IPS-18c (cell line): ENCODE results near the gene HDLBP.

Experiments
- H3K4me3 ChIP-seq: 2 replicates; pipeline ENCODE4 v1.7.0; 2013; ENCODE audit warnings: low read depth, mild to moderate bottlenecking, low read length, moderate library complexity; ENCODE audit not compliant: insufficient read depth
- H3K9me3 ChIP-seq: one replicate; pipeline ENCODE4 v1.6.1; 2013; ENCODE audit warnings: mild to moderate bottlenecking, low read length, moderate library complexity; ENCODE audit not compliant: control insufficient read depth, insufficient read depth

The HDLBP gene

DNA sequence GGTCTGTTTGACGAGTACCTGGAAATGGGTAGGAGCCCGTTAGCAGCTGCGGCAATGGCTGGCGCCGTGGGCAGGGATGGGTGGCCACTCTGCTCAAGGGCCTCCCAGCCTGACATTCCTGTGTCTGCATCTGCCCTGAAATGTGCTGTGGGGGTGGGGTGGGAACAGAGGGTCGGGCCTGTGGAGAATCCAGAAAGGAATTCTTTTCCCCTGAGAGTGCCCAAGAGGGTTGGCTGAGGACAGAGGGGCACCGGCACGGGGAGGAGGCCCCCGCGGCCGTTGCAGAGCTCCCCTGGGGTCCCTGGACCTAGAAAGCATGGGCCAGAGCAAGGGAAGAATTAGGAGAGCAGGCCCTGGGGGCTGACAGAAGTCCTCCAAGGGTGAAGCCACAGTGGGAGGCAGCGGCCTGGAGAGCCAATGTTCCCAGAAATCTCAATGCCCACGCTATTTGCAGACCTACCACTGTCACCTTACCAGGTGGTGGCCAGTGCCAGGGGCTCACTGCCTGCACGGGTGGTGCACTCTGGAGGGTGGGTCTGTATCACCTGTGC is 99.2 kb downstream of the HDLBP start:
- H3K9me3 ChIP-seq: no peaks in the 10 kb centered on the region
- H3K4me3 ChIP-seq: no peak overlapping the region

DNA sequence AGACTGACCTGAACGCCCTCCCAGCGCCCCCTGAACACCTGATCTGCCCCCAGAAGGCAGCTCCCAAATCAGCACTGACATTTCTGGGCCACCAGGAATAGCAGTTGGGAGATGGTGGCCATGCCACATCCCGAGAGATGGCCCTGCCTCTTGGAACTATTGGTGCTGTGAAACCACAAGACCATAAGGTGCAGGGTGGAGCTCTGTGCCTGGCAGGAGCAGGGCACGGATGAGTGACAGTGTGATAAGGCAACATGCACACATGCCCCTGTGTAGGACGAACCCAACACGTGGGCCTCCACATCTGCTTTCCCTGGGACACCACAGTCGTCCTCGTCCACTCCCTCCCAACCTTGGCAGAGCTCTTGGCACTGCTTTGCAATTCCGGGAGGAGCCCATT is 100.1 kb downstream of the HDLBP start:
- Histone ChIP-seq H3K4me3 (no peak overlapping the region), H3K9me3 (no peaks in the 10 kb centered on the region)

DNA sequence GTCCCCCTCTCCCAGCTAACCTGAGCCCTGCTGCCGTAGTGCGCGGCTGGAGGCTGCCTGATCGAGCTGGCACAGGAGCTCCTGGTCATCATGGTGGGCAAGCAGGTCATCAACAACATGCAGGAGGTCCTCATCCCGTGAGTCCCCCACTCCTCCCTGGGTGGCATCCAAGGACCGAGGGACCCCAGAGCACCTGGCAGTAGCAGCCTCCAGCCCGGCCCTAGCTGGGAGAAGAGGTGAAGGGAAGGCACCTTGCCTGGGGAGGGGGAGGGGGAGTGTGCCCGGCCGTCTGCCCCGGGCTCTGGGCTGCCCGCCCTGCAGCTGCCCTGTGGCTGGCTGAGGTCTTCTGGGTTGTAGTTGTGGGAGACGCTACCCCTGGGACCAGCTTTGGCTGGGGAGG is 100.7 kb downstream of the HDLBP start:
- Histone ChIP-seq H3K4me3 (no peak overlapping the region), H3K9me3 (no peaks in the 10 kb centered on the region)

DNA sequence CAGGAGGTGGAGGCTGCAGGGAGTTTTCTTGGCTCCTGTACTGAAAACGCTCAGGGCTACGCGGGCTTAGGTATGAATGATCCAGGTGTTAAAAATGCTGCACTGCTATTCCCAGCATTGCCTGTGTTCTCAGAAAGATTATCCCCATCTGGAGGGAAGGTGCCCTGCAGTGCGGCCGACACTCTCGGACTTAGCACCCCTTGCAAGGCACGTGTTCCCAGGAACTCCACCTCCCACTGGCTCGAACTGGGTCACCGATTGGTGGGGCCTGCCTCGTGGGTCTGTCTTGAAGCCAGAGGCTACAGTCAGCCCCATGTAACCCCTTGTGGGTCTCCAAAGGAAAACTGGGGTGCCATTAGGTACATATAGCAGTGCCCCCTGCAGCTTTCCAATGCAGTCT is 101.3 kb downstream of the HDLBP start:
- Histone ChIP-seq H3K4me3 (no peak overlapping the region), H3K9me3 (no peaks in the 10 kb centered on the region)

DNA sequence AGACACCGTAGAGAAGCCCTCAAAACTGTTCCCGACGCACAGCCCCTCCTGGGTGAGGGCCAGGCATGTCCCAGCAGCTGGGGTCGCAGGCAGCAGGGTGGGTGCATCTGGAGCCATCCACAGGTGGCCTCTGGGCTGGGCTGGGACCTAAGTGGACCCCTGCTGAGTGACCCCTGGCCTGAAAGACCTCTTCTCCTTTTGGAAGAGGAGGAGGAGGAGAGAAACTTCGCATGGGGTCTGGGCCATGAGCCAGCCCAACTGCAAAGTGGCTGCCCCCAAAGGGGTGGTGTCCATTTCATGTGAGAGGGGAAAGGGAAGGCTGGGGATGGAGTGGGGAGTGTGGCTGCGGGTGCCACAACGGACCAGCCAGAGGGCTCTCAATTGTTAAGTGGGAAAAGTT is 101.9 kb downstream of the HDLBP start:
- no peak overlapping the region for H3K4me3 ChIP-seq
- H3K9me3 ChIP-seq: no peaks in the 10 kb centered on the region

DNA sequence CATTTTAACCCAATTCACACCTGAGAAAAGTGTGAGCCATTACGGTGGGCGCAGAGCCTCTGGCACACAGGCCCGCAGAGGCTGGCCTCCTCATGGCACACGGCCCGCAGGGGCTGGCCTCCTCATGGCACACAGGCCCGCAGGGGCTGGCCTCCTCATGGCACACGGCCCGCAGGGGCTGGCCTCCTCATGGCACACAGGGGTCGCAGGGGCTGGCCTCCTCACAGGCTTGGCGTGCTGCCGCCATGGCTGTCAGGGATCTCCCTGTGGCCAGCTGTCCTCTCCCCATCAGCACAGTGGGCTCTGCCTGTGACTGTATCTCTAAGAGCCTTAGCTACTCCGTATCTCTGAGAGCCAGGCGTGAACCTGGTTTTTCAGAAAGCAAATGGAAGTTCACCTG is 102.4 kb downstream of the HDLBP start:
- Histone ChIP-seq H3K9me3 (no peaks in the 10 kb centered on the region), H3K4me3 (no peak overlapping the region)

DNA sequence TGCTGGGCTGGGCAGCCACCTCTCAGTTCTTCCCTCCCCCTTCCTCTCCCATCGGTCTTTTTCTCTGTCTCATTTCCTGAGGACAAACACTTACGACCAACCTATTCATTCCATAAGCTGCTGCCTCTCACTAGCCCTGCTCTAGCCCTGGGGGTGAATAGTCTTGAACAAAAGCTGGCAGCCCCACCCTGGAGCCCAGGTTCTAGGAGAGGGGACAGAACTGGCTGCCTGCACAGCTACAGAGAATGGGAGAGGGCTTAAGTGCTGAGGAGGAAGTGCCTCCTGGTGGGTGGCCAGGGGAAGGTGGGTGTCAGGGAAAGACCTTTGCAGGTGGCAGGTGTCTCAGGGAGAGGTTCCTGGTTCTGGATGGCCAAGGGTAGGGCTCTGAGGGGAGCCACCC is 104.2 kb downstream of the HDLBP start:
- Histone ChIP-seq H3K9me3 (no peaks in the 10 kb centered on the region), H3K4me3 (no peak overlapping the region)

DNA sequence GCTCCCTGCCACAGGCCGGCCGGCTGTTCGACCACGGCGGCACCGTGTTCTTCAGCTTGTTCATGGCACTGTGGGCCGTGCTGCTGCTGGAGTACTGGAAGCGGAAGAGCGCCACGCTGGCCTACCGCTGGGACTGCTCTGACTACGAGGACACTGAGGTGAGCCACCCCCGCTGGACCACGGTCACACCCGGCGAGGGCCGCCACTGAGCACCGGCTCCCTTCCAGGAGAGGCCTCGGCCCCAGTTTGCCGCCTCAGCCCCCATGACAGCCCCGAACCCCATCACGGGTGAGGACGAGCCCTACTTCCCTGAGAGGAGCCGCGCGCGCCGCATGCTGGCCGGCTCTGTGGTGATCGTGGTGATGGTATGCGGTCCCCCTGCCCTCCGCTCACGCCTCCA is 106.2 kb downstream of the HDLBP start:
- H3K9me3 ChIP-seq: no peaks in the 10 kb centered on the region
- no peak overlapping the region for H3K4me3 ChIP-seq

DNA sequence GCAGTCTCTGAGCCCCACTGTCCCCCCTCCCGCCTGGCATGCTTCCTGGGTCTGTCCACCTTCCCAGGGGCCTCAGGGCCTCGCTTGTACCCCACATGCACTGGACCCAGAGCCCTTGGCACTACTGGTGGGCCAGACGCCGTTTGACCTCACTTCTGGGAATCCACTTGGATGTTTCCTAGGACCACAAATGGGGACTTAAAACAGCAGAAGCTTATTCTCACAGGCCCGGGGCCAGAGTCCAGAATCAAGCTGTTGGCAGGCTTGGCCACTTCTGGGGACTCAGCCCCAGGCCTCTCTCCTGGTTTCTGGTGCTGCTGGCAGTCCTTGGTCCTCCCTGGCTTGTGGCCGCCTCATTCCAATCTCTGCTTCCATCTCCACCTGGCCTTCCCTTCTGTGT is 107.4 kb downstream of the HDLBP start:
- H3K4me3 ChIP-seq: no peak overlapping the region
- no peaks in the 10 kb centered on the region for H3K9me3 ChIP-seq

DNA sequence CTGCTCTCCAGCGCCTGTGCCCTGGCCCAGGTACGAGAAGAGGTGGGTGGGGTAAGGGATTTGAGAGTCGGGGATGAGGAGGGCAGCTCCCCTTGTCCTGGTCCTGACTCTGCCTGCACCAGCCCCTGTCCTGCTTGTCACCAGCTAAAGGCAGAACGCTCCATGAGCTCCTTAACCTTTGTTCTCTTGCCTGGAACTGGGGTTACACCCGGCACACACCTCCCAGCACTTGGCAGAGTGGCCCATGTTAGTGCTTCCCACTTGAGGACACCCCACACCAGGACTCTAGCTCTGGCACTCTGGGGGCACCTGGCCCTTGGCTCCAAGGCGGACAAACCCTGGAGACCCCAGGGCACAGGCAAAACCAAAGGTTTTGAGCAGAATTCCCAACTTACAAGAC is 107.8 kb downstream of the HDLBP start:
- Histone ChIP-seq H3K4me3 (no peak overlapping the region), H3K9me3 (no peaks in the 10 kb centered on the region)

DNA sequence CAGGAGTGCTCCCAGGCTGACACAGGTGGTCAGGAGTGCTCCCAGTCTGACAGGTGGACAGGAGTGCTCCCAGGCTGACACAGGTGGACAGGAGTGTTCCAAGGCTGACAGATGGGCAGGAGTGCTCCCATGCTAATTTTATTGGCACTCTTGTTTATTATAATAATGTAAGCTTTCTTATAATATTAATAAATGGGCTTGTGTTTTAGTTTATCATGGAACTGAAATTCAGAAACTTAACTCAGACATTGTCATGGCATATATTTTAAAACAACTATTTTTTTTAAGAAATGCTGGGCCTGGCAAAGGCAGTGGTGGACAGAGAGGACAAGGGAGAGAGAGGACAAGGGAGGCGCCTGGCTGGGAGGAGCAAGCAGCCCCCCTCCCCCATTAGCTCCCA is 108.3 kb downstream of the HDLBP start:
- Histone ChIP-seq H3K4me3 (no peak overlapping the region), H3K9me3 (peaks cover 3% of the 10 kb centered on the region)

DNA sequence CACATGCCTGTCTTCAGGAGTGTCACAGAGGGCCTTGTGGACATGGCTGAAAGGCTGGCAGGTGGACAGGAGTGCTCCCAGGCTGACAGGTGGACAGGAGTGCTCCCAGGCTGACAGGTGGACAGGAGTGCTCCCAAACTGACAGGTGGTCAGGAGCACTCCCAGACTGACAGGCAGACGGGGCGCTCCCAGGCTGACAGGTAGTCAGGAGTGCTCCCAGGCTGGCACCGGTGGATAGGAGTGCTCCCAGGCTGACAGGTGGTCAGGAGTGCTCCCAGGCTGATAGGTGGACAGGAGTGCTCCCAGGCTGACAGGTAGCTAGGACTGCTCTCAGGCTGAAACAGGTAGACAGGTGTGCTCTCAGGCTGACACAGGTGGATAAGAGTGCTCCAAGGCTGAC is 110.4 kb downstream of the HDLBP start:
- Histone ChIP-seq H3K9me3 (peaks cover 3% of the 10 kb centered on the region), H3K4me3 (no peak overlapping the region)

DNA sequence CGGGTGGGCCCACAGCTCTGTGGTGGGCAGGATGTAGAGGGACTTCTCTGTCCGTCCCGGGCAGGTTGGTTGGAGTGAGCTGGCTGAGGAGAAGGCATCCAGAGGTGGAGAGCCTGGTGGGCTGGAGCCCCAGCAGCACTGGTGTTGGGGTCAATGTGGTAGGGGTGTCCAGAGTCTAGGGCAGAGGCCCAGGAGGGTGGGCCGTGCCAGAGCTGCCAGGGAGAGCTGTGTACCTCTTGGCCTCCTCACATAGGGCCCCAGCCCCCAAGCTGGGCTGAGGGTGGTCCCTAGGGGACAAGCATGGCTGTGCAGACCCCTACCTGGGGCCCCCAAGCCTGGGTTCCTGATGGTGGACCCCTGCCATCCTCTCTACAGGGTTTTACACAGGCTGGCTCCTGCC is 111.0 kb downstream of the HDLBP start:
- H3K9me3 ChIP-seq: peaks cover 3% of the 10 kb centered on the region
- no peak overlapping the region for H3K4me3 ChIP-seq

DNA sequence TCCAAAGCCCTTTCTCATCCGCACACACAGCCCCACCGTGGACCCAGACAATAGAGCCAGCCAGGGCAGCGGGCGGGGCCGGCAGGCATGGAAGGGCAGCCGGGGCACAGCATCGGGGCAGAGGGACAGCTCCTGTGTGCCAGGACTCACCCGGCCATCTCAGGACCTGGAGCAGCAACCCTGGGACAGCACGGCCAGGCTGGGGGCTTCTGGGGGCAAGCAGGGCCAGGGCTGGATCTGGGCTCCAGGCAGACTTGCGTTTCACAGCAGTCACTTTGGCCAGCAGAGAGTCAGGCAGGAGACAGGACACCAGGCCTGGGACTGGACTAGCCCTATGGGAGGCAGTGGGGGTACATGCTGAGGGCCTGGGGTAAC is 111.5 kb downstream of the HDLBP start:
- Histone ChIP-seq H3K4me3 (no peak overlapping the region), H3K9me3 (peaks cover 3% of the 10 kb centered on the region)

DNA sequence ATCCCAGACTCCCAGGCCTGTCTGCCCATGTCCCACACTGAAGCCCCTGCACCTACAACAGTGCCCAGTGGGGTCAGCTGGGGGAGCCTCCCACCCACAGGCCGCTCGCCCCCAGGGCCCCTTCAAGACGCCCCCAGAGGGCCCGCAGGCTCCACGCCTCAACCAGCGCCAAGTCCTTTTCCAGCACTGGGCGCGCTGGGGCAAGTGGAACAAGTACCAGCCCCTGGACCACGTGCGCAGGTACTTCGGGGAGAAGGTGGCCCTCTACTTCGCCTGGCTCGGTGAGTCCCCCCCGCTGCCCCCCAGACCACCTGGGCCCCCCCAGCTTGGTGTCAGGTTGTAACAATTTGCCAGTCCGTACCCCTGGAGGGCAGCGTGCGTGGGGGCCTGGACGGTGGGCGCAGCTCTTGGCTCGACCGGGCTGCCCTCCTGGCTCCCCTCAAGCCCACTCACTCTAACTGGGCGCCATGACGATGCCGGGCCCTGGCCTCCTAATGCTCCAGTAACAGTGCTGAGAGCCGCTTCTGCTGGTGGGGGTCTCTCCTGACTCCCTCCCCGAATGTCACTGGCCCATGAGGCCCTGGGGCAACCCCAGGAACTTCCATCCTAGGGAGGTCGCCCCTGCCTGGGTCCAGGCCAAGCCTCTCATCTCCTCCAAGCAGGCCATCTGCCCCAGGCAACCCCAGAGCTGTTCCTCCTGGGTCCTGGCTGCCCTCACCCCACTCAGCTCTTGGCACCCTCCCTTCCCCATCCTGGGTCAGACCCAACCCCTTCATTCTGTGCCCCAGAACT is 112.1 kb downstream of the HDLBP start:
- Histone ChIP-seq H3K9me3 (peaks cover 3% of the 10 kb centered on the region), H3K4me3 (no peak overlapping the region)

DNA sequence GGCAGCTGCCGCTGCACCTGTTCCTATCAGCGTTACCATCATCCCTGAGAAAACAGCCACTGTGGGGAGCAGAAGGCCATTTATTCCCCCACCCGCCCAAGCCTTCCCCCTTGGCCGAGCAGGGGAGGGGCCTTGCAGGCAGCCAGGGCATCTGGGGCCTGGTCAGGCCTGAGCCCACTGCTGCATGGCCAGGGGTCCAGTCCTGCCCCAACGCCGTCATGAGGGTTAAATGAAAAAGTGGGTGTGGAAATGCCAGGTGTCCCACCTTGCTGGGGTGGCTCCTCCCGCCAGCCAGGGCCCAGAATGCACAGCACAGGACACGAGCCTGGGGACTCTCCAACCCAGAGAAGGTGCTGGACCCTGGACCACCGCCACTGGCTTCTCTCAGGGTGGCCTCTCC is 112.8 kb downstream of the HDLBP start:
- H3K4me3 ChIP-seq: no peak overlapping the region
- peaks cover 3% of the 10 kb centered on the region for H3K9me3 ChIP-seq

DNA sequence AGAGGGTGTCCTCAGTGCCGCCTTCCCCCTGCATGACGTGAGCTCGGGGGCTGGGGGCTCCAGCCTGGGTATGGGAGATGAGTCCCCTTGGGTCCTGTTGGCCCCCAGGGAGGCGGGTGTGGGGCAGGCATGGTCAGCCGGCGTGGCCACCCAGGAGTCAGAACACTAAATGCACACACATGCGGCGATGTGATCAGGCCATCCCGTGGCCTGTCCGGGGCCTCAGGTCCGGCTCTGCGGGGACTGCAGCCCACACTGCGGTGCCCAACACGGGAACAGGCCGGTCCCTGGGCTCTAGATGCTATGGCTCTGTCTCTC is 113.2 kb downstream of the HDLBP start:
- Histone ChIP-seq H3K4me3 (no peak overlapping the region), H3K9me3 (peaks cover 3% of the 10 kb centered on the region)

DNA sequence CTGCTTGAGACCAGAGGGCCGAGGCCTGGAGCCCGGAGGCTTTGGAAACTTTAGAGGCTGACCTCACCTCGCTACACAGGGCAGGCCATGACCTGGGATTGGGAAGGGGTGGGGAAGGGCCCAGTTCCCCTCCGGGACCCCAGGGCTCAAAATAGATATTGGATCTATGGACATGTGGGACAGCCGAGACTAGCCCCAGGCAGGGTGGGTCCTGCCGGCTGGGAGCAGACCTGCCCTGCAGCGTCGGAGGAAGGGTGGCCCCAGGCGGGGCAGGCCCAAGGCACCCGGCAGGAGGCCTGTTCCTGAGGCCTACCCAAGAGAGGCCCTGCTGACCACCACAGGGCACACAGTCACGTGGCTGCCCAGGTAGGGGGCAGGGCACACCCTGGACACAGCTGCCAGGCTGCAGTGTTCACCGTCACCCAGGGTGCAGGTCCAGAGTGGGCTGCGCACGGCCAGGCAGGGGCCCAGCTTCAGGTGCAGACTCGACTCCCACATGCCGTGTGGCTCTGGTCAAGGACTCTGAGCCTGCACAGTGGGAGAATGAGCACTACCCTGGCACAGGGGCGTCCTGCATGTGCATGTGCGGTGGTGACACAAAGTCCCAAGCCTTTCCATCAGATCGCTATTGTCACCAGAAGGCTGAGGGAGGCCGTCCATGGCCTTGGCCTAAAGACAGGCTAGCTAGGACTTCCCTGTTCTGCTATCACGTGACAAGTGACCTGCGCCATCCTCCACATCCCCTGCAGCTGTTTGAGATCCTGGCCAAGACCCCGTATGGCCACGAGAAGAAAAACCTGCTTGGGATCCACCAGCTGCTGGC is 113.8 kb downstream of the HDLBP start:
- Histone ChIP-seq H3K9me3 (peaks cover 3% of the 10 kb centered on the region), H3K4me3 (no peak overlapping the region)
